AG04450 (cell line): Measurements from ENCODE around the gene PLA2G4E. TPM values are rescaled to one million over a fixed set of nuclear protein-coding genes. Genes with fewer than 3 reads are reported as not detected.

Experiments
- CTCF ChIA-PET: fragments of 300-600, 350-600 bp; formaldehyde crosslinking; extraction: SDS; loops from one replicate; lab custom pipeline; 2022; ENCODE audit warnings: antibody characterized with exemption, inconsistent platforms; lab: Charles Lee
- POLR2A ChIA-PET: fragments of 350-600 bp; formaldehyde crosslinking; extraction: SDS; loops from one replicate; lab custom pipeline; 2021; ENCODE audit warnings: antibody characterized with exemption, inconsistent platforms; lab: Yijun Ruan, JAX
- DNase-seq: peaks from one replicate; pipeline ENCODE4 v3.0.0-alpha.2; 2011; ENCODE audit warnings: low read depth, low spot score
- H3K27ac ChIP-seq: one replicate; pipeline ENCODE4 v1.5.1; 2012; ENCODE audit warnings: low read depth, low read length, control low read depth
- H3K27me3 ChIP-seq: one replicate; pipeline ENCODE4 v1.6.0; 2012; ENCODE audit warnings: low read length; ENCODE audit not compliant: control insufficient read depth, insufficient read depth
- H3K4me3 ChIP-seq: 2 replicates; pipeline ENCODE4 v1.5.1; 2011; ENCODE audit warnings: mild to moderate bottlenecking, low read depth, low read length, control low read depth
- H3K9me3 ChIP-seq: 2 replicates; pipeline ENCODE4 v1.5.1; 2012; ENCODE audit warnings: low read length; ENCODE audit not compliant: control insufficient read depth, insufficient read depth
- polyA plus RNA-seq: library from polyadenylated mRNA; depleted of rRNA; stranded (reverse); fragments of >200 nt; gene quantifications from 2 replicates; pipeline ENCODE4 v1.2.3, GENCODE V29; 2011
- TF ChIP-seq, protein P1 (sequence below): IDR thresholded peaks from 2 replicates; pipeline ENCODE4 v1.5.1; 2011; ENCODE audit warnings: low read depth, low read length, control low read depth, inconsistent platforms

PLA2G4E gene
- polyA plus RNA-seq, 1 experiment, result not detected

DNA sequence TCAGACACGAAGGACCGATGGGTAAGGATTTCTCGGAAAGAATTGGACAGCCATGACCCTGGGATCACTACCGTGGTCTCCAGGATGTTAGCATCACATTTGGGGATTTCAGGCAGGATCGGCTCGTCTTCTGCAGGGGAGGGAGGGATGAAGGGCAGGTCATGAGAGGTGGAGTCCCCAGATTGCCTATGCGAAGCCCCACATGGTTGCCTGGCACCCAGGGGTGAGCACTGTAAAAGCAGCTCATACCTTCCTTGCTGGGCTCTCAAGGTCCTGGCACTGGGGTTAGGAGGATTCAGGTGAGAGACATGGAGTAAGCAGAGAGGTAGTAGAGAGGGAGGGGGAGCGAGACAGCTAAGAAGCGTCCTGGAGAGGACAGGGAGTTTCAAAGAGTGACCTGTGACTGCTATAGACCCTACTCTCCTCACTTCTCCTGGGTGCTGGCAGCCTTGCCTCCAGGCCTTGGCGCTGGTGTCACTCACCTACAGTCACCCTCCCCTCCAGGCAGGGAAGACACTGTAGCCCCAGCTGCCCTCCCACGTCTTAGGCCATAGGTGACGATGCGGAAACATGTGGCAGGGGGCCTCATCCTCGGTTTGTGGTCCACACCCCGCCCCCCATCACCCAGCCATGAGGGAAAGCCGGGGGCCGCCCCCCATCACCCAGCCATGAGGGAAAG lies 33.5 kb downstream of the PLA2G4E start:
- H3K27me3 ChIP-seq, result peaks cover 28% of the 10 kb centered on the region
- DNase-seq, result no peak
- no peak overlapping the region for H3K4me3 ChIP-seq
- ChIA-PET CTCF (interaction anchor here (5.4 kb wide), 1 partner anchor 97 kb away, joined by 81 read pairs; no protein-coding TSS in a partner anchor), POLR2A (no interaction called here)
- no peaks in the 10 kb centered on the region for H3K9me3 ChIP-seq
- H3K27ac ChIP-seq, result no peak overlapping the region
- TF ChIP-seq, protein P1, sequence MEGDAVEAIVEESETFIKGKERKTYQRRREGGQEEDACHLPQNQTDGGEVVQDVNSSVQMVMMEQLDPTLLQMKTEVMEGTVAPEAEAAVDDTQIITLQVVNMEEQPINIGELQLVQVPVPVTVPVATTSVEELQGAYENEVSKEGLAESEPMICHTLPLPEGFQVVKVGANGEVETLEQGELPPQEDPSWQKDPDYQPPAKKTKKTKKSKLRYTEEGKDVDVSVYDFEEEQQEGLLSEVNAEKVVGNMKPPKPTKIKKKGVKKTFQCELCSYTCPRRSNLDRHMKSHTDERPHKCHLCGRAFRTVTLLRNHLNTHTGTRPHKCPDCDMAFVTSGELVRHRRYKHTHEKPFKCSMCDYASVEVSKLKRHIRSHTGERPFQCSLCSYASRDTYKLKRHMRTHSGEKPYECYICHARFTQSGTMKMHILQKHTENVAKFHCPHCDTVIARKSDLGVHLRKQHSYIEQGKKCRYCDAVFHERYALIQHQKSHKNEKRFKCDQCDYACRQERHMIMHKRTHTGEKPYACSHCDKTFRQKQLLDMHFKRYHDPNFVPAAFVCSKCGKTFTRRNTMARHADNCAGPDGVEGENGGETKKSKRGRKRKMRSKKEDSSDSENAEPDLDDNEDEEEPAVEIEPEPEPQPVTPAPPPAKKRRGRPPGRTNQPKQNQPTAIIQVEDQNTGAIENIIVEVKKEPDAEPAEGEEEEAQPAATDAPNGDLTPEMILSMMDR, result no peak

DNA sequence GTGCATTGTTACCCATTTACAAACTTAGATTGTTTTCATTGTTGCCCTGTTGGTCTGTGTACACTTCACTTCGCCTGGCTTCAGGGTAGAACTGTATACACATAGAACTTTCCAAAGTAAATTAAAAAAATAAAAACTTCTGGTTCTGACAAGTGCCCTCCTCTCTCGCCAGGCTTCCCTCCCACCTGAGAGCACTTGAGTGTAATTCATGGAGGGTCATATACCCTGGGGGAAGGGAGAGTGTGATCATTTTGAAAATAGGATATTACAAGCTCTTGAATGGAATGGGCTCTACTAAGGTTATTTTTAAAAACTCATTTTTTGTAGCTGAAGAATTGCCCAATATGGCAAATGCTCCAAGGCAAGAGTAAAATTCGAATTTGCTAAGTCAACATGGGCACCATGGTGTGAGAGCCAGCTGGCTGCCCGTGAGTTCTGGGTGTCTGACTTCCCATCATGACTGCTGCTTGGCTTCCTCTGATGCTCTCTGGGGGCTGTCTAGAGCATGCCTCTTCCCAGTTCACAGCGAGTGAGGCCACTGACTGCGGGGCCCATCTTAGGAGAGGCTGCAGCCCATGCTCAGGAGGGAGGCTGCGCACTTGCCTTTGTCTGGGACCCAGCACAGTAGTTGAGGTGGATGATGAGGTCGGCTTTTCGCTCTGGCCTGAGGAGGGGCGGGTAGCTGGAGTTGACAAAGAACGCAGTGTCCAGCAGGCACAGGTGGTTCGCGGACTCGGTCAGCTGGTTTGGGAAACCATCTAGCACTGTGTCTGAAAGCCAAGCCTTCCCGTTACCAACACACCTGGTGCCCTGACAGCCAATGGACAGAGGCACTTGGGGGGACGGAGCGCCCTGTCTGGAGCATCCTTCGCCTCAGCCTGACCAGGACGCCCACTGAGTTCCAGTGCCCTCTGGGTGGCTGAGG lies 35.3 kb downstream of the PLA2G4E start:
- Histone ChIP-seq H3K4me3 (no peak overlapping the region), H3K27ac (no peak overlapping the region), H3K9me3 (no peaks in the 10 kb centered on the region), H3K27me3 (peaks cover 22% of the 10 kb centered on the region)
- no peak for DNase-seq
- CTCF ChIA-PET, result interaction anchor here (0.5 to 2.1 kb wide), 7 partner anchors 8 to 108 kb away, joined by 3 to 6 read pairs (median 4); partner anchors contain the start of gene EHD4
- TF ChIP-seq, protein P1, result no peak
- POLR2A ChIA-PET, result no interaction called here

- Histone ChIP-seq H3K27me3 (peaks cover 19% of the 10 kb centered on the region), H3K27ac (no peak overlapping the region), H3K9me3 (no peaks in the 10 kb centered on the region), H3K4me3 (no peak overlapping the region)
- DNase-seq, result no peak
- CTCF ChIA-PET, result interaction anchor here (0.5 to 2.1 kb wide), 4 partner anchors 10 to 109 kb away, joined by 3 to 6 read pairs (median 5); partner anchors contain the start of gene EHD4
- POLR2A ChIA-PET, result no interaction called here
- TF ChIP-seq, protein P1, result no peak
Measured at GRCh38 chr15:41984622-41985021, 36.2 kb downstream of the PLA2G4E start.

- CTCF ChIA-PET, result interaction anchor here (0.6 to 2.1 kb wide), 4 partner anchors 9 to 100 kb away, joined by 3 to 6 read pairs (median 4); partner anchors contain the start of gene EHD4
- DNase-seq, result no peak
- no peak overlapping the region for H3K27ac ChIP-seq
- TF ChIP-seq, protein P1, result no peak
- no peak overlapping the region for H3K4me3 ChIP-seq
- peaks cover 19% of the 10 kb centered on the region for H3K27me3 ChIP-seq
- H3K9me3 ChIP-seq, result no peaks in the 10 kb centered on the region
- POLR2A ChIA-PET, result no interaction called here
Measured at GRCh38 chr15:41983621-41984571, 36.9 kb downstream of the PLA2G4E start.
